ENCODE data around the gene TDRD10. TPM values are rescaled to one million over a fixed set of nuclear protein-coding genes. Genes with fewer than 3 reads are reported as not detected.

TDRD10 gene
- total and polyA plus RNA-seq, 2 donors (not counting 1 experiment from before 2014, with no cell fraction given): under 0.01 TPM; not detected in 1

DNA sequence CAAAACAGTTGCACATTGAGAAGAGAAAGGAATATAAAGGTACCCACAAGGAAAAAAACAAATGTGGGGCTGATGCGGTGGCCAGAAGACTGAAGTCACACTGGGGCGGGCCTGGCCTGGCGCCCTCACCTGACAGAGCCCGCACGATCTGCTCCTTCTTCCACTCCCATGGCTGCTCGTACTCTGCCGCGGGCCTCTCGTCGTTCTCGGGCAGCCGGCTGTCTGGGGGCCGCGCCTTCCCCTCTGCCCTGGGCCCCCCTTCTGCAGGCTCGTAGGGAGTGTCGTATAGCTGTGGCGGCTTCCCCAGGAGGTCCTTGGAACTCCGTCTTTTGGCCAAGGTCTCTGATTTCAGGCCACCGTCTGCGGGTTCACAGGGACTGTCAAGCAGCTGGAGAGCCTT is 13.1 kb upstream of the TDRD10 start:
- H4K20me1 ChIP-seq (ENCODE audit: control insufficient read depth, extremely low read depth, insufficient read depth, low read length): no peaks in the 10 kb centered on the region

GRCh38 chr1:154489695-154490274 is 12.2 kb upstream of the TDRD10 start:
- Histone ChIP-seq H3K79me2 (ENCODE audit: control insufficient read depth, insufficient read depth, low read length) (no peaks in the 10 kb centered on the region), H3K27me3 (ENCODE audit: control insufficient read depth, insufficient read depth, low read length) (peaks cover 28% of the 10 kb centered on the region), H2AFZ (ENCODE audit: low read length) (no peak overlapping the region), H3K27ac (ENCODE audit: insufficient read depth, low read length) (no peak overlapping the region), H3K4me1 (ENCODE audit: control insufficient read depth, extremely low read depth, insufficient read depth, low read length) (no peaks in the 10 kb centered on the region), H4K20me1 (ENCODE audit: control insufficient read depth, extremely low read depth, insufficient read depth, low read length) (no peaks in the 10 kb centered on the region), H3K36me3 (ENCODE audit: control insufficient read depth, insufficient read depth, low read length) (no peaks in the 10 kb centered on the region), H3K4me2 (ENCODE audit: extremely low read depth, insufficient read depth, low read length) (no peak overlapping the region), H3K9me3 (ENCODE audit: control insufficient read depth, insufficient read depth, low read depth, low read length) (no peaks in the 10 kb centered on the region), H3K9ac (ENCODE audit: insufficient read depth, low read length) (no peak overlapping the region), H3K4me3 (replicated peaks in 1 of 4; ENCODE audit: control extremely low read depth in 1 of 4, insufficient read depth in 1 of 4, low read depth in 3 of 4, low read length in 4 of 4) (no peak overlapping the region)
- no peak for DNase-seq (ENCODE audit: low read depth in 2 of 2)
- TF ChIP-seq EZH2 (IDR thresholded peaks at IDR 0.05; ENCODE audit: low read length, missing control alignments): no peak
- TF ChIP-seq, protein P1, sequence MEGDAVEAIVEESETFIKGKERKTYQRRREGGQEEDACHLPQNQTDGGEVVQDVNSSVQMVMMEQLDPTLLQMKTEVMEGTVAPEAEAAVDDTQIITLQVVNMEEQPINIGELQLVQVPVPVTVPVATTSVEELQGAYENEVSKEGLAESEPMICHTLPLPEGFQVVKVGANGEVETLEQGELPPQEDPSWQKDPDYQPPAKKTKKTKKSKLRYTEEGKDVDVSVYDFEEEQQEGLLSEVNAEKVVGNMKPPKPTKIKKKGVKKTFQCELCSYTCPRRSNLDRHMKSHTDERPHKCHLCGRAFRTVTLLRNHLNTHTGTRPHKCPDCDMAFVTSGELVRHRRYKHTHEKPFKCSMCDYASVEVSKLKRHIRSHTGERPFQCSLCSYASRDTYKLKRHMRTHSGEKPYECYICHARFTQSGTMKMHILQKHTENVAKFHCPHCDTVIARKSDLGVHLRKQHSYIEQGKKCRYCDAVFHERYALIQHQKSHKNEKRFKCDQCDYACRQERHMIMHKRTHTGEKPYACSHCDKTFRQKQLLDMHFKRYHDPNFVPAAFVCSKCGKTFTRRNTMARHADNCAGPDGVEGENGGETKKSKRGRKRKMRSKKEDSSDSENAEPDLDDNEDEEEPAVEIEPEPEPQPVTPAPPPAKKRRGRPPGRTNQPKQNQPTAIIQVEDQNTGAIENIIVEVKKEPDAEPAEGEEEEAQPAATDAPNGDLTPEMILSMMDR (conservative IDR thresholded peaks at IDR 0.05 in 1 of 2, IDR thresholded peaks at IDR 0.05 in 1 of 2; ENCODE audit: low read depth in 1 of 2, low read length in 2 of 2): no peak

More for the DNA sequence above, 13.1 kb upstream of the TDRD10 start:
- Histone ChIP-seq H3K27ac (ENCODE audit: insufficient read depth, low read length) (no peak overlapping the region), H3K4me1 (ENCODE audit: control insufficient read depth, extremely low read depth, insufficient read depth, low read length) (no peaks in the 10 kb centered on the region), H3K4me3 (replicated peaks in 1 of 4; ENCODE audit: control extremely low read depth in 1 of 4, insufficient read depth in 1 of 4, low read depth in 3 of 4, low read length in 4 of 4) (no peak overlapping the region), H3K36me3 (ENCODE audit: control insufficient read depth, insufficient read depth, low read length) (no peaks in the 10 kb centered on the region), H3K9me3 (ENCODE audit: control insufficient read depth, insufficient read depth, low read depth, low read length) (no peaks in the 10 kb centered on the region), H3K9ac (ENCODE audit: insufficient read depth, low read length) (no peak overlapping the region), H3K79me2 (ENCODE audit: control insufficient read depth, insufficient read depth, low read length) (no peaks in the 10 kb centered on the region), H3K27me3 (ENCODE audit: control insufficient read depth, insufficient read depth, low read length) (peaks cover 28% of the 10 kb centered on the region), H3K4me2 (ENCODE audit: extremely low read depth, insufficient read depth, low read length) (no peak overlapping the region), H2AFZ (ENCODE audit: low read length) (no peak overlapping the region)
- TF ChIP-seq, protein P1 (conservative IDR thresholded peaks at IDR 0.05 in 1 of 2, IDR thresholded peaks at IDR 0.05 in 1 of 2; ENCODE audit: low read depth in 1 of 2, low read length in 2 of 2): no peak
- TF ChIP-seq EZH2 (IDR thresholded peaks at IDR 0.05; ENCODE audit: low read length, missing control alignments): no peak
- DNase-seq (ENCODE audit: low read depth in 2 of 2): no peak

DNA sequence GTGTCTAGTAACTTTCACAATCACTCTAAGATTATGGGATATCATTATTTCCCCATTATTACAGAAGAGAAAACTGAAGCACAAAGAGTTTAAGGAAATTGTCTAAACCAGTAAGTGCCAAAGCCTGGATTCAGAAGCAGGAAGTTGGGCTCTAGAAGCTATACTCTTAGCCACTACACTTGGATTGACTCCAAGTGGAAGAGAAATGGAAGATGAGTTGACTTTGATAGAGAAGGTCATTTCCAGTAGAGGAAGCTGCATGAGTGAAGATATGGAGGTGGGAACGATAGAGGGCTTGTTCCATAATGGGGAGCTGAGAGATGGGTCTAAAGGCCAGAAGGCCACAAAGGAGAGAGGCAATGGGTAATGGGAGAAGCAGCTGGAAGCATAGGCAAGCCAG is 11.7 kb upstream of the TDRD10 start:
- Histone ChIP-seq H2AFZ (ENCODE audit: low read length) (no peak overlapping the region), H4K20me1 (ENCODE audit: control insufficient read depth, extremely low read depth, insufficient read depth, low read length) (no peaks in the 10 kb centered on the region), H3K79me2 (ENCODE audit: control insufficient read depth, insufficient read depth, low read length) (no peaks in the 10 kb centered on the region), H3K9me3 (ENCODE audit: control insufficient read depth, insufficient read depth, low read depth, low read length) (no peaks in the 10 kb centered on the region), H3K4me3 (replicated peaks in 1 of 4; ENCODE audit: control extremely low read depth in 1 of 4, insufficient read depth in 1 of 4, low read depth in 3 of 4, low read length in 4 of 4) (no peak overlapping the region), H3K27ac (ENCODE audit: insufficient read depth, low read length) (no peak overlapping the region), H3K27me3 (ENCODE audit: control insufficient read depth, insufficient read depth, low read length) (peaks cover 28% of the 10 kb centered on the region), H3K9ac (ENCODE audit: insufficient read depth, low read length) (no peak overlapping the region), H3K4me1 (ENCODE audit: control insufficient read depth, extremely low read depth, insufficient read depth, low read length) (no peaks in the 10 kb centered on the region), H3K4me2 (ENCODE audit: extremely low read depth, insufficient read depth, low read length) (no peak overlapping the region), H3K36me3 (ENCODE audit: control insufficient read depth, insufficient read depth, low read length) (no peaks in the 10 kb centered on the region)
- TF ChIP-seq, protein P1 (conservative IDR thresholded peaks at IDR 0.05 in 1 of 2, IDR thresholded peaks at IDR 0.05 in 1 of 2; ENCODE audit: low read depth in 1 of 2, low read length in 2 of 2): no peak
- no peak for TF ChIP-seq EZH2 (IDR thresholded peaks at IDR 0.05; ENCODE audit: low read length, missing control alignments)
- no peak for DNase-seq (ENCODE audit: low read depth in 2 of 2)

All from fibroblast of lung (primary cell).